ENCODE measurements around the gene FA2H. TPM values are rescaled to one million over a fixed set of nuclear protein-coding genes. Genes with fewer than 3 reads are reported as not detected.

Gene FA2H
- polyA plus RNA-seq, 3 donors: not detected

- TF ChIP-seq CTCF (IDR thresholded peaks at IDR 0.05): no peak
- Histone ChIP-seq H2AFZ (ENCODE audit: insufficient read depth, low read depth, low read length, poor library complexity, severe bottlenecking) (peak overlapping the region; percentile 97), H3K9ac (ENCODE audit: insufficient read depth, low read length, poor library complexity, severe bottlenecking) (peak overlapping the region; percentile 85), H4K20me1 (ENCODE audit: insufficient read depth, low read length) (peaks cover 2% of the 10 kb centered on the region), H3K27ac (ENCODE audit: low read depth in 1 of 2, low read length in 2 of 2) (peak overlapping the region in 1 of 2 donors; percentile 82), H3K36me3 (replicated peaks in 1 of 2; ENCODE audit: control insufficient read depth in 1 of 2, insufficient read depth in 2 of 2, low read length in 2 of 2) (peaks cover 16 to 45% of the 10 kb centered on the region in 2 donors), H3K4me3 (replicated peaks in 1 of 3; ENCODE audit: low read depth in 2 of 3, low read length in 3 of 3) (peak overlapping the region; percentile 97 to 99 (median 97)), H3K4me1 (ENCODE audit: control insufficient read depth in 1 of 2, insufficient read depth in 2 of 2, low read length in 2 of 2) (peaks cover 14 to 25% of the 10 kb centered on the region in 2 donors), H3K79me2 (ENCODE audit: insufficient read depth, low read length) (peaks cover 57% of the 10 kb centered on the region), H3K27me3 (ENCODE audit: control insufficient read depth in 2 of 2, insufficient read depth in 2 of 2, low read length in 2 of 2) (no peaks in the 10 kb centered on the region), H3K9me3 (replicated peaks in 1 of 2; ENCODE audit: control insufficient read depth in 1 of 2, insufficient read depth in 1 of 2, low read length in 2 of 2) (no peaks in the 10 kb centered on the region), H3K4me2 (replicated peaks; ENCODE audit: extremely low read depth, low read length, poor library complexity, severe bottlenecking) (peak overlapping the region; percentile 98)
- H3K9me3 Mint-ChIP-seq: no peaks in the 10 kb centered on the region
- H3K36me3 Mint-ChIP-seq: peaks cover 21 to 30% of the 10 kb centered on the region in 2 donors
- intact Hi-C loops (cut with micrococcal nuclease): loop anchor here (2.0 to 5.0 kb wide), 2 partner anchors 33 to 369 kb away; partner anchors contain the start of gene PSMD7 (in 1 of the 2)
- DNase-seq: no peak
- H3K4me1 Mint-ChIP-seq: peaks cover 15% of the 10 kb centered on the region
- H3K27me3 Mint-ChIP-seq (ENCODE audit: low read depth in 3 of 3): peaks cover 0 to 1% (median 0%) of the 10 kb centered on the region in 3 donors
- H3K4me3 Mint-ChIP-seq: peak overlapping the region; percentile 90 to 95
- H3K27ac Mint-ChIP-seq: peak overlapping the region in 3 of 7 donors; percentile 83 to 90 (median 90)
- WGBS (ENCODE audit: insufficient coverage): 0% methylated on average over 3 of the region's 8 CpGs
Measured at GRCh38 chr16:74666010-74666421, 108.6 kb downstream of the FA2H start.

Other genes starting within 250 kb of the FA2H start
- 10 to 100 TPM; 40.3 to 69.1 (median 51.1) TPM for gene GLG1, start 167.7 kb downstream of the FA2H start, polyA plus RNA-seq
- 1 to 10 TPM; 5.0 to 8.4 (median 8.4) TPM for gene RFWD3, start 107.9 kb downstream of the FA2H start, polyA plus RNA-seq
- gene MLKL, start 74.0 kb downstream of the FA2H start, polyA plus RNA-seq: 100 to 1,000 TPM in 1 of 3 donors, 10 to 100 TPM in 2; 33.6 to 136 (median 37.8) TPM
- gene WDR59, start 210.3 kb upstream of the FA2H start, polyA plus RNA-seq: 10 to 100 TPM in 1 of 3 donors, 1 to 10 TPM in 2; 6.7 to 44.4 (median 7.8) TPM
- 1 to 10 TPM; 1.9 to 5.3 (median 4.3) TPM for gene ZNRF1, start 224.2 kb upstream of the FA2H start, polyA plus RNA-seq